Measurements from ENCODE around the gene RTBDN.

DNA sequence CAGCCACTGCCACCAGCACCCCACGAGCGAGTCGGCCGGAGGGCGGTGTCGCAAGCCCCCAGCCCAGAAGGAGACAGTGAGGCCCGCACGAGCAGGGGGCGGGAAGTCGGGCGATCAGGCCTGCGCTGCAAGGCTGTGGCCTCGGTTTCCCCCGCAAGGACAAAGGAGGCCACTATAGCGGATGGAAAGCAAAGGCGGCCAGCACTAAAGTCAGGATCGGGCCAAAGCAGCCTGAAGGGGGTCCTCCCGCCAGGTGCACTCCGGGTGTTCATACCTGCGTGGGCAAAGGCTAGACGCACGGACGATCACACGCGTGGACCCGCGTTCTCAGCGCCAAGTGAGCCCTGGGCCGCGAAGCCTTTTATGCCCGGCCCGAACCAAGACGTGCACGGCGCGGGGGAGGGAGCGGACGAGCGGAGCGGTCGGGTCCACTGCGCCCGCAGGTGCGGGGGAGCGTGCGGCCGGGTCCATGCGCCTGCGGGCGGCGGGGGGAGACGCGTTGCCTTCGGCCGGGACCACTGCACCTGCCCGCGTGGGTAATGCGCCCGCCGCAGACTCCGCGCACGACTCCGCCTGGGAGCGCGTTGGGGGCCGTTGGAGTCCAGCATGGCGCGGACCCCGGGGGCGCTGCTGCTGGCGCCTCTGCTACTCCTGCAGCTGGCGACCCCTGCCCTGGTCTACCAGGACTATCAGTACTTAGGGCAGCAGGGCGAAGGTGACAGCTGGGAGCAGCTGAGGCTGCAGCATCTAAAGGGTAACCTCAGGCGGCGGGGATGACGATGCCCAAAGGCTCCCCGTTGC lies 32.7 kb downstream of the RTBDN start, which contains the start of the genes PRDX2 and THSD8:
- TF ChIP-seq, protein P1, sequence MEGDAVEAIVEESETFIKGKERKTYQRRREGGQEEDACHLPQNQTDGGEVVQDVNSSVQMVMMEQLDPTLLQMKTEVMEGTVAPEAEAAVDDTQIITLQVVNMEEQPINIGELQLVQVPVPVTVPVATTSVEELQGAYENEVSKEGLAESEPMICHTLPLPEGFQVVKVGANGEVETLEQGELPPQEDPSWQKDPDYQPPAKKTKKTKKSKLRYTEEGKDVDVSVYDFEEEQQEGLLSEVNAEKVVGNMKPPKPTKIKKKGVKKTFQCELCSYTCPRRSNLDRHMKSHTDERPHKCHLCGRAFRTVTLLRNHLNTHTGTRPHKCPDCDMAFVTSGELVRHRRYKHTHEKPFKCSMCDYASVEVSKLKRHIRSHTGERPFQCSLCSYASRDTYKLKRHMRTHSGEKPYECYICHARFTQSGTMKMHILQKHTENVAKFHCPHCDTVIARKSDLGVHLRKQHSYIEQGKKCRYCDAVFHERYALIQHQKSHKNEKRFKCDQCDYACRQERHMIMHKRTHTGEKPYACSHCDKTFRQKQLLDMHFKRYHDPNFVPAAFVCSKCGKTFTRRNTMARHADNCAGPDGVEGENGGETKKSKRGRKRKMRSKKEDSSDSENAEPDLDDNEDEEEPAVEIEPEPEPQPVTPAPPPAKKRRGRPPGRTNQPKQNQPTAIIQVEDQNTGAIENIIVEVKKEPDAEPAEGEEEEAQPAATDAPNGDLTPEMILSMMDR (IDR thresholded peaks at IDR 0.05): peak in 2 of 6 experiments; percentile 12 to 22
- TF ChIP-seq POLR2A (IDR thresholded peaks at IDR 0.05): peak in 2 of 4 donors; percentile 77 to 90

Data from esophagus squamous epithelium (tissue), 4 donors.